ENCODE results near the gene ALOX5. TPM values are rescaled to one million over a fixed set of nuclear protein-coding genes. Genes with fewer than 3 reads are reported as not detected.
"Not testable (repeated sequence)": the region's sequence is repeated elsewhere in the genome, so short reads cannot be mapped to it uniquely, and the experiment has no call there.

The ALOX5 gene
- total RNA-seq, 1 experiment from 2014 or later = 6.1 TPM

- TF ChIP-seq CBX3 (IDR thresholded peaks at IDR 0.05; ENCODE audit: low read depth) (no peak), RAD21 (IDR thresholded peaks at IDR 0.05; ENCODE audit: low read depth) (no peak), TCF7L2 (IDR thresholded peaks at IDR 0.05; ENCODE audit: borderline replicate concordance, extremely low read depth, insufficient read depth, insufficient read length) (no peak), ELF1 (IDR thresholded peaks at IDR 0.05; ENCODE audit: borderline replicate concordance, low read depth) (no peak), EZH2 (IDR thresholded peaks at IDR 0.05) (no peak), EGR1 (IDR thresholded peaks at IDR 0.05; ENCODE audit: low read depth) (no peak), FOSL1 (IDR thresholded peaks at IDR 0.05; ENCODE audit: low read depth) (no peak), POLR2A (IDR thresholded peaks at IDR 0.05; ENCODE audit: borderline replicate concordance, extremely low read depth, insufficient read depth, insufficient read length) (no peak), JUND (IDR thresholded peaks at IDR 0.05) (no peak), SRF (IDR thresholded peaks at IDR 0.05; ENCODE audit: low read depth) (no peak), ZNF274 (IDR thresholded peaks at IDR 0.05; ENCODE audit: low read depth, low read length) (no peak), SP1 (IDR thresholded peaks at IDR 0.05; ENCODE audit: low read depth) (no peak), ZFX (IDR thresholded peaks at IDR 0.05) (no peak), EZH2phosphoT487 (IDR thresholded peaks at IDR 0.05; ENCODE audit: borderline replicate concordance) (no peak)
- TF ChIP-seq, protein P1, sequence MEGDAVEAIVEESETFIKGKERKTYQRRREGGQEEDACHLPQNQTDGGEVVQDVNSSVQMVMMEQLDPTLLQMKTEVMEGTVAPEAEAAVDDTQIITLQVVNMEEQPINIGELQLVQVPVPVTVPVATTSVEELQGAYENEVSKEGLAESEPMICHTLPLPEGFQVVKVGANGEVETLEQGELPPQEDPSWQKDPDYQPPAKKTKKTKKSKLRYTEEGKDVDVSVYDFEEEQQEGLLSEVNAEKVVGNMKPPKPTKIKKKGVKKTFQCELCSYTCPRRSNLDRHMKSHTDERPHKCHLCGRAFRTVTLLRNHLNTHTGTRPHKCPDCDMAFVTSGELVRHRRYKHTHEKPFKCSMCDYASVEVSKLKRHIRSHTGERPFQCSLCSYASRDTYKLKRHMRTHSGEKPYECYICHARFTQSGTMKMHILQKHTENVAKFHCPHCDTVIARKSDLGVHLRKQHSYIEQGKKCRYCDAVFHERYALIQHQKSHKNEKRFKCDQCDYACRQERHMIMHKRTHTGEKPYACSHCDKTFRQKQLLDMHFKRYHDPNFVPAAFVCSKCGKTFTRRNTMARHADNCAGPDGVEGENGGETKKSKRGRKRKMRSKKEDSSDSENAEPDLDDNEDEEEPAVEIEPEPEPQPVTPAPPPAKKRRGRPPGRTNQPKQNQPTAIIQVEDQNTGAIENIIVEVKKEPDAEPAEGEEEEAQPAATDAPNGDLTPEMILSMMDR (IDR thresholded peaks at IDR 0.05 in 2 of 3, conservative IDR thresholded peaks at IDR 0.05 in 1 of 3; ENCODE audit: borderline replicate concordance in 1 of 3, insufficient read depth in 1 of 3, low read depth in 2 of 3, low read length in 2 of 3) = no peak
- no peaks in the 10 kb centered on the region for H3K9me2 ChIP-seq (ENCODE audit: insufficient read depth)
- DNase-seq (ENCODE audit: low read depth, low spot score) = no peak
- no peaks in the 10 kb centered on the region for H3K36me3 ChIP-seq (ENCODE audit: control insufficient read depth in 1 of 2, insufficient read depth in 2 of 2, low read length in 2 of 2)
- no peak overlapping the region for H3K27ac ChIP-seq (ENCODE audit: low read depth, low read length)
- H3K4me3 ChIP-seq (replicated peaks in 1 of 2; ENCODE audit: low read depth in 1 of 2, low read length in 2 of 2) = no peak overlapping the region
- intact Hi-C loops (cut with micrococcal nuclease) = no loop called here
- H3K4me1 ChIP-seq (ENCODE audit: control insufficient read depth in 1 of 2, insufficient read depth in 2 of 2, low read length in 2 of 2) = no peaks in the 10 kb centered on the region
- H3K9ac ChIP-seq (ENCODE audit: low read length) = no peak overlapping the region
- no TSS peak for BruUV-seq (replicated peaks)
- no peak overlapping the region for H2AFZ ChIP-seq (ENCODE audit: low read depth, low read length, poor library complexity, severe bottlenecking)
- no peaks in the 10 kb centered on the region for H4K20me1 ChIP-seq (ENCODE audit: insufficient read depth)
- no peak overlapping the region for H3K4me2 ChIP-seq (ENCODE audit: low read length)
- RAD21 ChIA-PET (ENCODE audit: low non-redundant PET in 1 of 2, low total read pairs in 2 of 2, uncharacterized antibody in 2 of 2, unreplicated experiment in 2 of 2) = no interaction called here
- peaks cover 17% of the 10 kb centered on the region; the same call in 1 of the 2 replicates for H3K27me3 ChIP-seq (ENCODE audit: insufficient read depth, low read length)
- H3K79me2 ChIP-seq (ENCODE audit: insufficient read depth, low read length) = no peaks in the 10 kb centered on the region
- CTCF ChIA-PET = no interaction called here
- ATAC-seq = no peak
- POLR2A ChIA-PET = no interaction called here
- H3K9me3 ChIP-seq (ENCODE audit: control insufficient read depth in 1 of 2, insufficient read depth in 1 of 2, low read depth in 1 of 2, low read length in 2 of 2) = no peaks in the 10 kb centered on the region
These were observed 34.7 kb downstream of the ALOX5 start for GRCh38 chr10:45408421-45409319.

GRCh38 chr10:45409347-45409746, 35.3 kb downstream of the ALOX5 start:
- H3K27ac ChIP-seq (ENCODE audit: low read depth, low read length); DNase-seq (ENCODE audit: low read depth, low spot score); H3K4me3 ChIP-seq (replicated peaks in 1 of 2; ENCODE audit: low read depth in 1 of 2, low read length in 2 of 2); ATAC-seq; H2AFZ ChIP-seq (ENCODE audit: low read depth, low read length, poor library complexity, severe bottlenecking); intact Hi-C loops (cut with micrococcal nuclease); H4K20me1 ChIP-seq (ENCODE audit: insufficient read depth); H3K9me2 ChIP-seq (ENCODE audit: insufficient read depth); H3K79me2 ChIP-seq (ENCODE audit: insufficient read depth, low read length); H3K4me2 ChIP-seq (ENCODE audit: low read length); CTCF ChIA-PET; RAD21 ChIA-PET (ENCODE audit: low non-redundant PET in 1 of 2, low total read pairs in 2 of 2, uncharacterized antibody in 2 of 2, unreplicated experiment in 2 of 2); BruUV-seq (replicated peaks); H3K36me3 ChIP-seq (ENCODE audit: control insufficient read depth in 1 of 2, insufficient read depth in 2 of 2, low read length in 2 of 2); H3K9me3 ChIP-seq (ENCODE audit: control insufficient read depth in 1 of 2, insufficient read depth in 1 of 2, low read depth in 1 of 2, low read length in 2 of 2); H3K9ac ChIP-seq (ENCODE audit: low read length); H3K4me1 ChIP-seq (ENCODE audit: control insufficient read depth in 1 of 2, insufficient read depth in 2 of 2, low read length in 2 of 2); POLR2A ChIA-PET: not testable (repeated sequence)
- H3K27me3 ChIP-seq (ENCODE audit: insufficient read depth, low read length) = peaks cover 12% of the 10 kb centered on the region; the same call in 1 of the 2 replicates

Data from HCT116 (cell line).